ENCODE measurements around the gene SUPT4H1.

The SUPT4H1 gene

DNA sequence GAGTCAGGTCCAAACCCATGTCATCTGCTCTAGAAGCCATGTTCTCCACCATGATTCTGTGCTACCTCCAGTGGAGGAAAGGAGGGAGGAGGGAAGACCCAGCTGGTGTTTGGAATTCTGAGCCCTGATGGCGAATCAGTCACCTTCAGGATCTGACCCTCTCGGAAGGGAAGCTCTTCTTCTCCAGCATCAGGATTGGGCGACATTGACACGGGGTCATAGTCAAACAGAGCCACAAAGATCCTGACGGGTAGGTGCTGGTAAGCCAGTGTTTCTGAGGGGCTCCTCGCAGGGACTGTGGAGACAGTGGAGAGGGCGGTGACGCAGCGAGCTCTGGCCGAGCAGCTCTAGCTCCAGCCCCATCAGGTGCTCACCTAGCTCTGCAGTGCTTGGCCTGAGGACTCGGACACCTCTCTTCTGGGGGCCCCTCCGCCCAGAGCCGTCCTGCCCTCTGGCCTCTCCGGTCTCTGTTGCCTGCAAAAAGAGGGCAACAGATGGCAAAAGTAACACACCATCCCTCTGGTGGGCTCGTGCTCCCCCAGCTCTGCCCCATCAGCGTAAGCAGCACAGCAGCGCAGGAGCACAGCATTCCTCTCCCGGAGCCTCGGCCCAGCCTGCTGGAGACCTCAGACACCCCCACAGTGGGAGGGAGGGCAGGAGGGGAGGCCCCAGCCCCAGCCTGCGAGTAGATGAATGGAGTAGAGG is 44.4 kb downstream of the SUPT4H1 start:
- DNase-seq, result no peak

DNA sequence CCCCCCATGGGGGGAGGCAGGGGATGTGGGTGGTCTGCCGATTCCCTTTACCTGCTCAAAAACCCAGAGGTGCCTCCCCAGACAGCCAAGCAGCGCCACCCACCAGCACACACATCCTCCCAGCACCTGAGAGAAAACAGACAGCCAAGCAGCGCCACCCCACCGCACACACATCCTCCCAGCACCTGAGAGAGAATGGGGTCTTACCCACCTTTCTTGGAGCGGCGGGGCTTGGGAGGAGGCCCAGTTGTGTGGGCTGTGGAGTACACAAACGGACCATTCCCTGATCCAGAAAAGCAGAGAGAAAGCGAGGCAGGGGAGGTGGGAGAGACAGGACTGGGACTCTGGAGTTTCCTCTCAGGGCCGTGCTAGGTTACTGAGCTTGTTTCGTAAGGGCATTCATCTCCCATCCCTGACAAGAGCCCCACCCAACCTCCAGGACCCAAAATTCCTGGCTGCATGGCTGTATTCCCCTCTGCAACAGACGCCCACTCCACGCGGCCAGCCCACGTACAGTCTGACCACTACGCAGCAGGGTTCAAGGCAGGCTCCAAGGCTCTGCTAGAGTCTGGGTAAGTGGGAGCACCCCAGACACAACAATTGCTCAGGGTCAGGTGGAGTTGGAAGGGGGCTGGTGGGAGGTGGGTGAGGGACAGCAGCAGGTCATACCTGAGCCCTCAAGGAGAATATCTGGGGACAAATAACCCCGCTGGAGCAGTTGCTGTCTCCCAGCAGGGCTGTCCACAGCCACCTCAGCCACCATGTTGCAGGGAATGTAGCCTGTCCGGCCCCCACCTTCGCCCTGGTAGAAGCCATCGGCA is 45.7 kb downstream of the SUPT4H1 start:
- DNase-seq, result no peak

- DNase-seq, result no peak
Measured at GRCh38 chr17:58305626-58306025, 46.4 kb downstream of the SUPT4H1 start.

DNA sequence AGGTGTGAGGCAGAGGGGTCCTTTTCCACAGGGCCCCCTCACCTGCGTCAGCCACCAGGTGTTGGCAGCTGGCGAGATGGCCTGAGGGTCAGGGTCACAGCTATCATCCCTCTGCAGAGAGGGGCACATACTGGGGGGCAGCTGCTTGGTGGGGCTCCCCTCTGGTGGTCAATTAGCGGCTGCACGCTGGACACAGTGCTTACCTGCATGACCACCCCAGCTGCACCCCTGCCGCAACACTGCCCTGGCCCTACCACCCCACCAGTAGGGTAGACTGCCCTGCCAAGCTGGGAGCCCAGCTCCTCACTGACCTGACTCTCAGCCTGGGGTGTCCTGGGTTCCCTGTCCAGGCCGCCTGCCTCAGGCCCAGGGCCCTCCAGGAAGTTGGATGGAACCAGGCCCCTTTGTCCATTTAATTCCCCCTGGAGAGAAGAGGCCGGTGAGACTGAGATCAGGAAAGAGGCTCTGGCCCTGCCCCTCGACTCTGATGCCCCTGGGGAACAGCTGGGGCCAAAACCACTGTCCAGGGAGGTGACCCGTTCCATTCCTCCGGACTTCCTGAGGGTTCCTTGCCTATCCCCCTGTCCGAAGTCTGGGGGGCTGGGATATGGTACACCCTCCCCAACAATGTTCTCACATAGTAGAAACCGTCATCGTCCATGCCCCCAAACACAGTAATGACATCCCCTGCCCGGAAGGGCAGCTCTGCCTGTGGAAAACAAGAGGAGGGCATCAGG is 47.1 kb downstream of the SUPT4H1 start:
- DNase-seq, result no peak

DNA sequence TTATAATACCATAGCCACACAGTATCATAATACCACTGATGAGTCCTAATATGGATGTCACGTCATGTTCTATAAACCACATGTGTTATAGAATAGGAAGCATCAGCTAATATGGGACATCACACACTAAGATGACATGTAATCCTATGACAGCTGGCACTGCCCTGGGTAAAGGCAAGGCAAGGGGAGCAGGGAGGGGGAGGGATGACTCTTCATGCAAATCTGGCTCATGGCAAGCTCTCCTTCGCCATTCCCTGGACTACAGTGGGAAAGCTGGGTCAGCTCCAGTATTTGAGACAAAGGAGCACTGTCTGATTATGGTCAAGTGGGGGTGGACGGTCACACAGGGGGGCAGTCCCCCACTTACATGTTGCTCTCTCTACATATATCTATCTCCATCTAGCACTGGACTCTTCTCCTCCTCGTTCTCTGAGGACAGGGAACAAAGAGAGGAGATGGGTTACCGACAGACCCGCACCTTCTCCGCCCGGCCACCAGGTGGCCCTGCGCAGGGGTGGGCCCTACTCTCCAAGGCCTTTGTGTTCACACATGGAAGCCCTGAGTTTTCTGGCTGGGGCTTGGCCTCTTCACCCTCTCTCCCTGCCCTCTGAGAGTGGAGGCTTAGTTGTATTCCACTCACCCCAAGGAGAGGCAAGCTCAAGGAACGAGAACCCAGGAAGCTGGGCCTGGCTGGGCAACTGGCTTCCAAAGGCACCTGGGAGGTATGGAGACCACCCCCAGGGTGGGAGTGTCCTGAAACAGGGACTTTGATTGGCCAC is 47.8 kb downstream of the SUPT4H1 start:
- DNase-seq, result peak in 7 of 51 donors; percentile 8 to 56 (median 33)

GRCh38 chr17:58302919-58303585 is 48.9 kb downstream of the SUPT4H1 start:
- no peak for DNase-seq

- DNase-seq, result no peak
Measured at GRCh38 chr17:58302171-58302918, 49.7 kb downstream of the SUPT4H1 start.

- no peak for DNase-seq
Measured at GRCh38 chr17:58301504-58302150, 50.4 kb downstream of the SUPT4H1 start.

DNA sequence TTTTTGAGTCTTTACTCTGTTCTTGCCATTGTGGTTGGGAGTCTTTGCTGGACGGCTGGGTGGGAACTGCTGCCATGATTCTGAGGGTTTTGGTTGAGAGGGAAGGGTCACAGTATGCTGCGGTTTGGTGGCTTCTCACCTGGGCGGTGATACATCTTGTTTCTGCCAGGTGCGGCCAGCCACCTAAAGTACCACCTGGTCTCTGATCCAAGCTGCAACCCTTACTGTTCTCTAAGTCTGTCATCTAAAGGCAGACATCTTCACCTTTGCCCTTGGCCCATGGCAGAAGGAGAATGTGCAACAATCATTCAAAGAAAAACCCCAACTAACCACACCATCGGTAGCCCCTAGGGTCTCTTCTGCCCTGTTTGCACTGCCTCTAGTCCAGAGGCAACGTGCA is 51.7 kb downstream of the SUPT4H1 start:
- DNase-seq, result no peak

Data from hypothalamus (tissue), 51 donors.